ENCODE measurements around the gene KRTAP3-3.
"Not testable (repeated sequence)": the region's sequence is repeated elsewhere in the genome, so short reads cannot be mapped to it uniquely, and the experiment has no call there.

Gene KRTAP3-3

DNA sequence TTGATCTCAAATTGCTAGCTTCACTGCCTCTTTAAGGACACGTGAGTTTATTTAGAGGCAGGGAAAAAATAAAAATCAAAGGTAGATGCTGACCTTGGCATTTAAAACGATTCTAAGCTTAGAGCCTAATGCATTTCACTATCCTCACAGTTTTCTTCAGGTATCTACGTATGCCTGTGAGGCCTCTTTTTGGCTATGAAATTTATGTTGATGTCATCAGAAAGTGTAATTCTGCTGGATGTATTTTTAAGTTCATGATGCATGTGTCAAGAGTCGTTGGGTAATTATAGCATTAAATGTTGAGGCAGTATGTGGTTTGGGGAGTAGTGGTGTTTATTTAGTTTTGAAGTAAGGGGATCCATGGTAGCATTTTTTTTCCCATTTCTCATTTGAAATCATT lies 10.0 kb upstream of the KRTAP3-3 start:
- no peak for DNase-seq

- no peak for DNase-seq
Observed at GRCh38 chr17:41002814-41003213, 8.8 kb upstream of the KRTAP3-3 start.

- DNase-seq, result no peak
Observed at GRCh38 chr17:41001795-41002194, 7.8 kb upstream of the KRTAP3-3 start.

GRCh38 chr17:40999563-40999962 lies 5.6 kb upstream of the KRTAP3-3 start, which contains the start of gene KRTAP3-2:
Gene KRTAP3-2, minus strand, starts transcription at chr17:40999906. Its CDS starts 53 bp downstream, at chr17:40999853.
- DNase-seq, result not testable (repeated sequence)

- no peak for DNase-seq
Observed at GRCh38 chr17:40997361-40997760, 3.4 kb upstream of the KRTAP3-3 start.

GRCh38 chr17:40996829-40997228 lies 2.9 kb upstream of the KRTAP3-3 start:
- no peak for DNase-seq

DNA sequence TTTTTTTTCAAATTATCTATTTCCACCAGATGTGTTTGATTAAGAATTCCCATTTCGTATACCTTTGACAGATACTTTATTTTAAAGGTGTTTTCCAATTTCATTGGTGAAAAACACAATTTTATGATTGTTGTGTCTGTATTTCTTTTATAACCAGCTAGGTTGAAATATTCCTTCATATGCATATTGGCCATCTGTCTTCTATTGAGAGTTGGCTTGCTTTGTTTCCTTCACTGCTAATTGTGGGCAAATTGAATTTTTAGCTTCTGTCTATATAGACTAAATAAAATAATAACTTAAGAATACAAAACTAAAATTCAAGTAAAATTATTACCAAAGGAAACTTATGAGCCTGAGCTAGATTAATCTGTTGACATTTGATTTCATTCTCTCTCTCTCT lies 1.2 kb upstream of the KRTAP3-3 start:
- no peak for DNase-seq

DNA sequence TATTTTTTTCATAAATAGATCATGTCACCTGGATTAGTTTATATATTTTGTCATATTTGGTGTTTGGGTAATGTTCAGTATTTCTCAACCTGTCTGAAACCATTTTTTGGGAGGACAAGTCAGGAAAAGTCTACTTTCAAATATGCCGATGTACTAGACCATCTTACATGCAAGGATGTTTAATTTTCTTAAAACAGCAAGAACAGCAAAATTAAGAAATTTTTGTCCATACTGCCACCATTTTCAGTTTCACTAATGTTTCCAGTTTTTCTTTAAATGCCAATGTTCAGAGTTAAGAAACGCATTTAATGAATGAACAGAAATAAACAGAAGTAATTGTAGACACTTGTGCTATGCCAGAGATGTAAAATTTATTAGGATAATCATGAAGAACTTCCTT lies 880 bp downstream of the KRTAP3-3 start:
- no peak for DNase-seq

- DNase-seq, result no peak
Observed at GRCh38 chr17:40992666-40993065, 1.3 kb downstream of the KRTAP3-3 start.

GRCh38 chr17:40986920-40987319 lies 7.0 kb downstream of the KRTAP3-3 start:
- DNase-seq, result no peak

DNA sequence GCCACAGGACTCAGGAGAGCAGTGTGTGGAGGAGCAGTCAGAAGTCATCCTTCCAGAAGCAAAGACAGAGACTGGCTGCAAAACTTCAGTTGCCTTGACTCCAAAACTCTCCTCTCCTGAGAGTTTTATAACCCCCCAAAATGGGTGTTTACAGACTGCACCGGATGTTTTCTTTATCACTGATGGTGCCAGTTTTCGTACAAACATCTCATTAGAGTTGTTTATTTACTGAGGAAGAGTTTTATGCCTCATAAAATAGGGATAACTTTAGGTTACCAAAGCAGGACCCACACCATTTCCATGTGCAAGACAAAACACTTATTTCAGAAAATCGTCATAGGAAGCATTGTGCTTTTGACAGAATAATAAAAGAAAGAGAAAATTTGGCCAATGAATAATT lies 9.7 kb downstream of the KRTAP3-3 start, which contains the start of gene KRT40:
Gene KRT40, minus strand, starts transcription at position 101 of the 400 bp plus-strand sequence. Its CDS starts 53 bp downstream, at position 48.
- DNase-seq, result no peak

GRCh38 chr17:40981115-40981514 lies 12.8 kb downstream of the KRTAP3-3 start:
- DNase-seq, result no peak

GRCh38 chr17:40980596-40980995 lies 13.4 kb downstream of the KRTAP3-3 start:
- no peak for DNase-seq

- no peak for DNase-seq
Observed at GRCh38 chr17:40980117-40980516, 13.8 kb downstream of the KRTAP3-3 start.

DNA sequence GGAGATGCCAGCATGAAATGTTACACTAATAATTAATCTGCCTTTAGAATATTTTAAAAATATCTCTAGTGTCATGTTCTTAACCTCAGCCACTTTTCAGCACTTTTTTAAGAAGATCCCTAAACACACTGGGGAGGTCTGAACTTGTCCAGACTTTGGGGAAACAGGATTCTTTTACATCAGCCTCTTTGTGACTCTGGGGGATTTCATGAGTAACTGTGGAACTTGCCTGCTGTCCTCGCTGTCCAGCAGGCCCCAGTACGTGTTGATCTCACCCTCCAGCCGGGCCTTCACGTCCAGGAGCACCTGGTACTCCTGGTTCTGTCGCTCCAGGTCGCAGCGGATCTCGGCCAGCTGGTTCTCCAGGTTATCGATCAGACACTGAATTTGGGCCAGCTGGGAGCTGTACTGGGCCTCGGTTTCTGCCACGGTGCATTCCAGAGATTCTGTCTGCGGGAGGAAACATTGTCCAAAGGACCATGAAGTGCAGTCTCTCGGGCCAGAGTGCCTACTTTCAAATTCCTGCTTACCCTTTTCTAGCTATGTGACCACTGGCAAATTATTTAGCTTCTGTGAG lies 15.3 kb downstream of the KRTAP3-3 start:
- no peak for DNase-seq

DNA sequence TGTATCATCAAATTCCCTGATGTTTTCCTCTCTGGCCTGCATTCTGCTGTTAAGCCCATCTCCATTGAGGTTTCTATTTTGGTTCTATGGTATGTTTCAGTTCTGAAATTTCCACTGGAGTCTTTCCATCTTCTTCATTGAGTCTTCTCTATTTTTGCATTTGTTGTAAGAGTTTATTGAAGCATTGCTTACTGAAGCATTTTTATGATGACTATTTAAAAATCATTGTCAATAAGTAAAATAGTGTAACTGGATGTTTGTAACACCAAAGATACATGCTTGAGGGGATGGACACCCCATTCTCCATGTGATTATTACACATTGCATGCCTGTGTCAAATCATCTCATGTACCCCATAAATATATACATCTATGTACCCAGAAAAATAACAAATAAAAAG lies 18.4 kb downstream of the KRTAP3-3 start:
- no peak for DNase-seq

- no peak for DNase-seq
Observed at GRCh38 chr17:40974366-40974765, 19.6 kb downstream of the KRTAP3-3 start.

DNA sequence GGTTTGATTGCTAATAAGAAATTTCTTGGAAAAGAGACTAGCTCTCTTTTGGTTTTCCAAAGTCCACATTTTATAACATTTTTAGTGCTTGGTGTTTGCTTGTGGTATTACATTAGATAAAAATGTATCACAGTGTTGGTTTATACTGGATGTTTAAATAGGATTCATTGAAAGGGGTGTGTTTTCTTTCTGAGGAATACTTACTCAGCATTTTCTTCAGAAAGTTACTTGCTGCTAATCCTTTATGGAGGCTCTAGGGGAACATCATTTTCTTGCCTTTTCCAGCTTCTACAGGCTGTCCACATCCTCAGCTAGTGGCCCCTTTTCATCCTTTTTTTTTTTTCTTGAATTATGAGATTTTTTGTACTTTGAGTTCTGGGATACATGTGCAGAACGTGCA lies 26.4 kb downstream of the KRTAP3-3 start:
- DNase-seq, result no peak

DNA sequence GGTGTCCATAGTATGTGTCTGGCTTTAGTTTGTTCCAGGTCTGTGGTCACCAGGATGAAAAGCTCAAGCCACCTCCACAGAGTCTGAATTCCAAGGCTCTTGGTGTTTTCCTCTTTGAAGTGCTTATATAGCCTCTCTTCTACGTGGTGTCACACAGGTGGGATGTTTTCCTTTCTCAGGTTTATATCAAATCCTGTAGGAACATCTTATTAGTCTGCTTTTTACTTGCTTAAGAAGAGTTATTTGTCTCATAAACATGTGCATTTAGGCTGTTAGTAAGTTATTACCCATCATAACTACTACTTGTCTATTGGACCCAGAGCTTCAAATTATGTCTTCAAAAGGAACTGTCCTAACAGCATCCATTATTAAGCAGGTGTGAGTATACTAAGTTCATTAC lies 27.1 kb downstream of the KRTAP3-3 start, which contains the start of gene KRT39:
Gene KRT39, minus strand, starts transcription at position 101 of the 400 bp plus-strand sequence. Its CDS starts 92 bp downstream, at position 9.
- no peak for DNase-seq

- DNase-seq, result no peak
Observed at GRCh38 chr17:40963838-40964237, 30.1 kb downstream of the KRTAP3-3 start.

DNA sequence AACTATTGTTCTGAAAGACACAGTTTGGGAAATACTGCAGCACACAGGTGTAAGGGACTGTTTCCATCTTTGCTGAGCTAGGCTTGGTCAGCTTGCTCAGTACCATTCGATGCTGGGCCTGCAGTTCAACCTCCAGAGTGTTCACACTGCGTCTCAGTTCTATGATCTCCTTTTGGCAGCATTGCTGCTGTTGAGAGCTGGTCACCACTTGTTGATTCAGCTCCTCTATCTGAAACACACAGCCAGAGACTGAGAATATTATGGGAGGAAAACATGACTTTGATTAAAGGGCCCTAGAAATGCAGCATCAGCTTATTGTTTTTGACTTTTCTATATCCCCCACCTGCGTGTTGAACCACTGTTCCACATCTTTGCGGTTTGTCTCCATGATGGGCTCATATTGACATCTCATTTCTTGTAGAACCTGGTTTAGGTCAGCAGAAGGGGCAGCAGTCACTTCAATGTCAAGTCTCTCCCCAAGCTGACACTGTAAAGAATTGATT lies 31.9 kb downstream of the KRTAP3-3 start:
- DNase-seq, result no peak

DNA sequence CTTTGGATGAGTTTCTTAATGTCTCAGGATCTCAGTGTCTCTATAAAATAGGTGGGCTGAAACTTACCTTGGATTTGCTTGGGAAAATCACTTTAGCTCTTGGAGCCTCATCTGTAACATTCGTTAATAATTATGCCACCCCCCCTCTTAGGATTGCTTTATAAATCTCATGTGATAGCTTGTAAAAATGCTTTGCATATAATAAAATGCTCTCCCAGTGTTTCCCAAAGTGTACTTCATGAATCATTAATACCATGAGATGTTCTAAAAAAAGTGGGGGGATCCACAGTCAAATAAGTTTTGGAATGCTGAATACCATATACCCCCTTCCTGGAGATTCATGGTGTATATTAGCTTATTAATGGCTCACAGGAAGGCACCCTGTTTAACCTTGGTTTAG lies 32.4 kb downstream of the KRTAP3-3 start:
- no peak for DNase-seq

DNA sequence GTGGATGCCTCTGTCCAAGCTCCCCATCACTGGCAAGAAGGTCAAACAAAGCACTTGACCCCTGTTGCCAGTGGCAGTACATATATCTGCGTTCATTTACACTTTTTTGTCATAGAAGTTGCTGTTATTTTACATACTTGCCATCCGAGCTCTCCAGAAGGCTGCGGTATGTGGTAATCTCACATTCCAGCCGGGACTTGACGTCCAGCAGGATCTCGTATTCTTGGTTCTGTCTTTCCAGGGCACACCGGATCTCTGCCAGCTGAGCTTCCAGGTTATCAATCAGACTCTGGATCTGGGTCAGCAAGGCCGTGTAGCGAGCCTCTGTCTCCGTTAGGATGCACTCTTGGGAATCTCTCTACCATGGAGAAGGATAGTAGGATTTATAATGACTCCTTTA lies 33.8 kb downstream of the KRTAP3-3 start:
- no peak for DNase-seq

GRCh38 chr17:40958086-40958953 lies 35.6 kb downstream of the KRTAP3-3 start:
- DNase-seq, result no peak

All from activated CD8-positive, alpha-beta memory T cell treated with anti-CD3 and anti-CD28 coated beads, Interleukin-2, amount 50 U/mL, for 48 hours (primary cell).